ENCODE measurements around the gene GMPR. TPM values are rescaled to one million over a fixed set of nuclear protein-coding genes. Genes with fewer than 3 reads are reported as not detected.

The GMPR gene
- total and polyA plus RNA-seq, 2 donors (not counting 3 experiments of a cell fraction or from before 2014, with no cell fraction given): 36.3 to 64.0 TPM

- intact Hi-C loops (cut with micrococcal nuclease): loop anchor here (1.0 to 5.0 kb wide), 3 partner anchors 70 to 422 kb away; partner anchors contain the start of gene ATXN1
- Histone ChIP-seq H3K9me3 (replicated peaks; ENCODE audit: control insufficient read depth, insufficient read depth, low read length) (no peaks in the 10 kb centered on the region), H3K9ac (replicated peaks; ENCODE audit: extremely low read depth, insufficient read depth, low read length) (peak overlapping the region; percentile 10), H3K4me1 (ENCODE audit: control insufficient read depth, extremely low read depth, insufficient read depth, low read length) (peaks cover 33% of the 10 kb centered on the region), H2AFZ (ENCODE audit: low read depth, low read length) (peak overlapping the region; percentile 3), H3K27me3 (ENCODE audit: control insufficient read depth in 2 of 2, insufficient read depth in 2 of 2, low read length in 2 of 2) (no peaks in the 10 kb centered on the region), H3K36me3 (ENCODE audit: control insufficient read depth in 2 of 2, extremely low read depth in 1 of 2, insufficient read depth in 2 of 2, low read length in 2 of 2) (no peaks in the 10 kb centered on the region), H4K20me1 (replicated peaks; ENCODE audit: control insufficient read depth, extremely low read depth, insufficient read depth, low read length) (no peaks in the 10 kb centered on the region), H3K79me2 (ENCODE audit: control insufficient read depth, insufficient read depth, low read length) (no peaks in the 10 kb centered on the region), H3K4me2 (ENCODE audit: insufficient read depth, low read length) (peak overlapping the region; percentile 36), H3K9me1 (replicated peaks; ENCODE audit: control insufficient read depth, extremely low read depth, insufficient read depth, low read length) (no peaks in the 10 kb centered on the region), H3K27ac (ENCODE audit: insufficient read depth, low read depth, low read length) (peak overlapping the region; percentile 79), H3K4me3 (replicated peaks in 1 of 3; ENCODE audit: insufficient read depth in 1 of 3, low read depth in 1 of 3, low read length in 3 of 3) (no peak overlapping the region)
- FAIRE-seq (no peak), DNase-seq (ENCODE audit: low read depth, low spot score) (no peak)
- BruUV-seq (replicated peaks): no TSS peak
- CTCF ChIA-PET: interaction anchor here (0.6 to 3.2 kb wide), 26 partner anchors 8 to 747 kb away, joined by 3 to 19 read pairs (median 5); partner anchors contain the start of gene ATXN1
- dilution Hi-C loops (cut with MboI; ENCODE audit: extremely low pct_ligation_motif_present, low sequenced_read_pairs): no loop called here
- no peak for TF ChIP-seq POLR2AphosphoS5 (IDR thresholded peaks at IDR 0.05; ENCODE audit: insufficient read depth, low read depth, low read length)
- no peak for TF ChIP-seq EZH2 (IDR thresholded peaks at IDR 0.05; ENCODE audit: borderline replicate concordance, low read depth, low read length, severe bottlenecking)
- TF ChIP-seq JUN (IDR thresholded peaks at IDR 0.05; ENCODE audit: borderline replicate concordance, insufficient read depth, insufficient read length, low read depth): no peak
- TF ChIP-seq MAX (IDR thresholded peaks at IDR 0.05; ENCODE audit: insufficient read depth, insufficient read length): no peak
- no peak for TF ChIP-seq POLR2A (IDR thresholded peaks at IDR 0.05; ENCODE audit: low read depth, low read length)
- TF ChIP-seq FOS (IDR thresholded peaks at IDR 0.05; ENCODE audit: borderline replicate concordance, insufficient read depth, low read length): no peak
- no peak for TF ChIP-seq GATA2 (IDR thresholded peaks at IDR 0.05; ENCODE audit: insufficient read depth, insufficient read length, low read depth, low read length)
- no peak for TF ChIP-seq MYC (IDR thresholded peaks at IDR 0.05; ENCODE audit: low read depth, low read length)
- POLR2A ChIA-PET: interaction anchor here (1.1 kb wide), 1 partner anchor 420 kb away, joined by 4 read pairs; no protein-coding TSS in a partner anchor
Observed at GRCh38 chr6:16339265-16339587, 100.8 kb downstream of the GMPR start.

GRCh38 chr6:16343593-16343992 is 105.2 kb downstream of the GMPR start:
- BruUV-seq (replicated peaks): no TSS peak
- dilution Hi-C loops (cut with MboI; ENCODE audit: extremely low pct_ligation_motif_present, low sequenced_read_pairs): no loop called here
- TF ChIP-seq FOS (IDR thresholded peaks at IDR 0.05; ENCODE audit: borderline replicate concordance, insufficient read depth, low read length) (no peak), EZH2 (IDR thresholded peaks at IDR 0.05; ENCODE audit: borderline replicate concordance, low read depth, low read length, severe bottlenecking) (no peak), MYC (IDR thresholded peaks at IDR 0.05; ENCODE audit: low read depth, low read length) (no peak), MAX (IDR thresholded peaks at IDR 0.05; ENCODE audit: insufficient read depth, insufficient read length) (no peak), GATA2 (IDR thresholded peaks at IDR 0.05; ENCODE audit: insufficient read depth, insufficient read length, low read depth, low read length) (no peak), POLR2AphosphoS5 (IDR thresholded peaks at IDR 0.05; ENCODE audit: insufficient read depth, low read depth, low read length) (no peak), POLR2A (IDR thresholded peaks at IDR 0.05; ENCODE audit: low read depth, low read length) (no peak), JUN (IDR thresholded peaks at IDR 0.05; ENCODE audit: borderline replicate concordance, insufficient read depth, insufficient read length, low read depth) (no peak), CTCF (IDR thresholded peaks at IDR 0.05; ENCODE audit: extremely low read depth in 1 of 2, insufficient read depth in 1 of 2, low read depth in 1 of 2, low read length in 2 of 2) (no peak)
- H2AFZ ChIP-seq (ENCODE audit: low read depth, low read length): no peak overlapping the region
- peaks cover 27% of the 10 kb centered on the region for H3K4me1 ChIP-seq (ENCODE audit: control insufficient read depth, extremely low read depth, insufficient read depth, low read length)
- no peak overlapping the region for H3K27ac ChIP-seq (ENCODE audit: insufficient read depth, low read depth, low read length)
- no peaks in the 10 kb centered on the region for H3K36me3 ChIP-seq (ENCODE audit: control insufficient read depth in 2 of 2, extremely low read depth in 1 of 2, insufficient read depth in 2 of 2, low read length in 2 of 2)
- H3K27me3 ChIP-seq (ENCODE audit: control insufficient read depth in 2 of 2, insufficient read depth in 2 of 2, low read length in 2 of 2): no peaks in the 10 kb centered on the region
- no peak overlapping the region for H3K4me3 ChIP-seq (replicated peaks in 1 of 3; ENCODE audit: insufficient read depth in 1 of 3, low read depth in 1 of 3, low read length in 3 of 3)
- DNase-seq (ENCODE audit: low read depth, low spot score): no peak
- H3K9me1 ChIP-seq (replicated peaks; ENCODE audit: control insufficient read depth, extremely low read depth, insufficient read depth, low read length): no peaks in the 10 kb centered on the region
- H3K9ac ChIP-seq (replicated peaks; ENCODE audit: extremely low read depth, insufficient read depth, low read length): no peak overlapping the region
- no peaks in the 10 kb centered on the region for H3K9me3 ChIP-seq (replicated peaks; ENCODE audit: control insufficient read depth, insufficient read depth, low read length)
- CTCF ChIA-PET: no interaction called here
- intact Hi-C loops (cut with micrococcal nuclease): no loop called here
- no peaks in the 10 kb centered on the region for H3K79me2 ChIP-seq (ENCODE audit: control insufficient read depth, insufficient read depth, low read length)
- POLR2A ChIA-PET: no interaction called here
- no peak overlapping the region for H3K4me2 ChIP-seq (ENCODE audit: insufficient read depth, low read length)
- FAIRE-seq: no peak
- no peaks in the 10 kb centered on the region for H4K20me1 ChIP-seq (replicated peaks; ENCODE audit: control insufficient read depth, extremely low read depth, insufficient read depth, low read length)

Measured in endothelial cell of umbilical vein (primary cell).